Measurements from ENCODE around the gene ATF7.

Gene ATF7

DNA sequence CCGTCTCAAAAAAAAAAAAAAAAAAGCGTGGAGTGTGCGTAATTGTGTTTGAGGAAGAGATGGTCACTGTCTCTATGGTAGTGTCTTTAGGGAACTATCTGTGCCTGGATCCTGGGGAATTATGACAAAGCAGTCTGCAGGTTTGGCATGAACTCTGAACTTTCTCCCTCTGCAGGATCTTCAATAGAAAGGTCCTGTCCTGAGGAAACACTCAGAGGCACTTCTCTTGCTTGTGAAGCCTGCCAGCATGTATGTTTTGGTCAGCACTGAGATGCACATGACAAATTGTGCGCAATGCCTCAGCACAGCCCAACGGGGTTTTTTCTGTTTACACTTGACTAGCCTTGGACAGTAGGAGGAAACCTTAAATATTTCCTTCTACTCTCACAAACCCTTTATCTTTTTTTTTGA, 46.6 kb downstream of the ATF7 start:
- Histone ChIP-seq H3K36me3 (ENCODE audit: control insufficient read depth in 2 of 2, insufficient read depth in 1 of 2, low read length in 2 of 2) (no peaks in the 10 kb centered on the region), H3K9me3 (ENCODE audit: control insufficient read depth, insufficient read depth, low read depth, low read length) (no peaks in the 10 kb centered on the region), H3K4me3 (ENCODE audit: low read depth, low read length) (no peak overlapping the region), H3K4me1 (ENCODE audit: control insufficient read depth, insufficient read depth, low read length) (no peaks in the 10 kb centered on the region), H3K27ac (ENCODE audit: extremely low read depth, low read depth, low read length) (no peak overlapping the region)
- no peak for TF ChIP-seq ZNF677 (tag by site-specific recombination; IDR thresholded peaks at IDR 0.05)
- TF ChIP-seq, protein P1, sequence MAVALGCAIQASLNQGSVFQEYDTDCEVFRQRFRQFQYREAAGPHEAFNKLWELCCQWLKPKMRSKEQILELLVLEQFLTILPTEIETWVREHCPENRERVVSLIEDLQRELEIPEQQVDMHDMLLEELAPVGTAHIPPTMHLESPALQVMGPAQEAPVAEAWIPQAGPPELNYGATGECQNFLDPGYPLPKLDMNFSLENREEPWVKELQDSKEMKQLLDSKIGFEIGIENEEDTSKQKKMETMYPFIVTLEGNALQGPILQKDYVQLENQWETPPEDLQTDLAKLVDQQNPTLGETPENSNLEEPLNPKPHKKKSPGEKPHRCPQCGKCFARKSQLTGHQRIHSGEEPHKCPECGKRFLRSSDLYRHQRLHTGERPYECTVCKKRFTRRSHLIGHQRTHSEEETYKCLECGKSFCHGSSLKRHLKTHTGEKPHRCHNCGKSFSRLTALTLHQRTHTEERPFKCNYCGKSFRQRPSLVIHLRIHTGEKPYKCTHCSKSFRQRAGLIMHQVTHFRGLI (tag by site-specific recombination; IDR thresholded peaks at IDR 0.05) = peak; percentile 70; the same call in 1 of the 2 replicates
- POLR2A ChIA-PET = no interaction called here
- CTCF ChIA-PET = interaction anchor here (0.6 to 0.7 kb wide), 2 partner anchors 19 to 483 kb away, joined by 3 read pairs; no protein-coding TSS in a partner anchor

DNA sequence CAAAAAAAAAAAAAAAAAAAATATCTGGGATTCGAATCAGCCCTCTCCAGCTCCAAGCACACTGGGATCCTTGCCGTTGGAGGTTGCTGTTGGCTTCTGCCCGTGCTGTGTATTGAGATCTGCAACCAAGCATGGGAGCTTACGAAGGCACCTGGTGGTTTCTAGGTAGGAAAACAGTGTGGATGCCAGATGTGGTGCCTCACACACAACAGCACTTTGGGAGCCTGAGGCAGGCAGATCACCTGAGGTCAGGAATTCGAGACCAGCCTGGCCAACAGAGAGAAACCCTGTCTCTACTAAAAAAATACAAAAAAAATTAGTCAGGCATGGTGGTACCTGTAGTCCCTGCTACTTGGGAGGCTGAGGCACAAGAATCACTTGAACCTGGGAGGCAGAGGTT, 47.4 kb downstream of the ATF7 start:
- H3K27ac ChIP-seq (ENCODE audit: extremely low read depth, low read depth, low read length) = no peak overlapping the region
- ChIA-PET CTCF (interaction anchor here (0.7 kb wide), 2 partner anchors 143 to 322 kb away, joined by 3 read pairs; no protein-coding TSS in a partner anchor), POLR2A (no interaction called here)
- no peaks in the 10 kb centered on the region for H3K36me3 ChIP-seq (ENCODE audit: control insufficient read depth in 2 of 2, insufficient read depth in 1 of 2, low read length in 2 of 2)
- TF ChIP-seq KLF1 (tag by site-specific recombination; IDR thresholded peaks at IDR 0.05) = no peak
- TF ChIP-seq PRDM1 (tag by site-specific recombination; IDR thresholded peaks at IDR 0.05) = no peak
- TF ChIP-seq ZBTB1 (tag by site-specific recombination; IDR thresholded peaks at IDR 0.05) = no peak
- TF ChIP-seq ZNF660 (tag by site-specific recombination; IDR thresholded peaks at IDR 0.05) = no peak
- TF ChIP-seq GFI1B (tag by site-specific recombination; IDR thresholded peaks at IDR 0.05) = no peak
- no peak for TF ChIP-seq ZBTB7A (tag by site-specific recombination; IDR thresholded peaks at IDR 0.05; ENCODE audit: low read depth)
- H3K4me1 ChIP-seq (ENCODE audit: control insufficient read depth, insufficient read depth, low read length) = no peaks in the 10 kb centered on the region
- no peak overlapping the region for H3K4me3 ChIP-seq (ENCODE audit: low read depth, low read length)
- H3K9me3 ChIP-seq (ENCODE audit: control insufficient read depth, insufficient read depth, low read depth, low read length) = no peaks in the 10 kb centered on the region

DNA sequence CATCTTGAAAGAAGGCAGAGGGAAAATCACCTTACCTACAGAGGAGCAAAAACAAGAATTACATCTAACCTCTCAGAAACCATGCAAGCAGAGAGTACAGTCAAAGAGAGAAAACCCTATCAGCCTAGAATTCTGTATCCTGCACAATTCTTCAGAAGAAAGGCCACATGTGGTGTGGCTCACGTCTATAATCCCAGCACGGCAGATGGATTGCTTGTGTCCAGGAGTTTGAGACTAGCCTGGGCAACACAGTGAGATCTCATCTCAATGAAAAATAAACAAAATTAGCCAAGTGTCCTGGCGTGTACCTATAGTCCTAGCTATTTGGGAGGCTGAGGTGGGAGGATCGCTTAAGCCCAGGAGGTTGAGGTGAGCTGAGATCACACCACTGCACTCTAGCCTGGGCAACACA, 48.2 kb downstream of the ATF7 start:
- H3K9me3 ChIP-seq (ENCODE audit: control insufficient read depth, insufficient read depth, low read depth, low read length) = no peaks in the 10 kb centered on the region
- H3K4me1 ChIP-seq (ENCODE audit: control insufficient read depth, insufficient read depth, low read length) = no peaks in the 10 kb centered on the region
- TF ChIP-seq ZBTB20 (tag by site-specific recombination; IDR thresholded peaks at IDR 0.05) = no peak
- peak; percentile 61; the same call in 1 of the 2 replicates for TF ChIP-seq ZNF121 (tag by site-specific recombination; IDR thresholded peaks at IDR 0.05)
- TF ChIP-seq, protein P2, sequence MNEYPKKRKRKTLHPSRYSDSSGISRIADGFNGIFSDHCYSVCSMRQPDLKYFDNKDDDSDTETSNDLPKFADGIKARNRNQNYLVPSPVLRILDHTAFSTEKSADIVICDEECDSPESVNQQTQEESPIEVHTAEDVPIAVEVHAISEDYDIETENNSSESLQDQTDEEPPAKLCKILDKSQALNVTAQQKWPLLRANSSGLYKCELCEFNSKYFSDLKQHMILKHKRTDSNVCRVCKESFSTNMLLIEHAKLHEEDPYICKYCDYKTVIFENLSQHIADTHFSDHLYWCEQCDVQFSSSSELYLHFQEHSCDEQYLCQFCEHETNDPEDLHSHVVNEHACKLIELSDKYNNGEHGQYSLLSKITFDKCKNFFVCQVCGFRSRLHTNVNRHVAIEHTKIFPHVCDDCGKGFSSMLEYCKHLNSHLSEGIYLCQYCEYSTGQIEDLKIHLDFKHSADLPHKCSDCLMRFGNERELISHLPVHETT (tag by site-specific recombination; IDR thresholded peaks at IDR 0.05) = no peak
- TF ChIP-seq ZNF560 (tag by site-specific recombination; IDR thresholded peaks at IDR 0.05; ENCODE audit: borderline replicate concordance) = no peak
- TF ChIP-seq, protein P3, sequence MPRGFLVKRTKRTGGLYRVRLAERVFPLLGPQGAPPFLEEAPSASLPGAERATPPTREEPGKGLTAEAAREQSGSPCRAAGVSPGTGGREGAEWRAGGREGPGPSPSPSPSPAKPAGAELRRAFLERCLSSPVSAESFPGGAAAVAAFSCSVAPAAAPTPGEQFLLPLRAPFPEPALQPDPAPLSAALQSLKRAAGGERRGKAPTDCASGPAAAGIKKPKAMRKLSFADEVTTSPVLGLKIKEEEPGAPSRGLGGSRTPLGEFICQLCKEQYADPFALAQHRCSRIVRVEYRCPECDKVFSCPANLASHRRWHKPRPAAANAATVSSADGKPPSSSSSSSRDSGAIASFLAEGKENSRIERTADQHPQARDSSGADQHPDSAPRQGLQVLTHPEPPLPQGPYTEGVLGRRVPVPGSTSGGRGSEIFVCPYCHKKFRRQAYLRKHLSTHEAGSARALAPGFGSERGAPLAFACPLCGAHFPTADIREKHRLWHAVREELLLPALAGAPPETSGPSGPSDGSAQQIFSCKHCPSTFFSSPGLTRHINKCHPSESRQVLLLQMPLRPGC (tag by site-specific recombination; IDR thresholded peaks at IDR 0.05) = no peak
- TF ChIP-seq ZNF629 (tag by site-specific recombination; IDR thresholded peaks at IDR 0.05) = no peak
- TF ChIP-seq KLF8 (tag by site-specific recombination; IDR thresholded peaks at IDR 0.05) = no peak
- TF ChIP-seq, protein P4, sequence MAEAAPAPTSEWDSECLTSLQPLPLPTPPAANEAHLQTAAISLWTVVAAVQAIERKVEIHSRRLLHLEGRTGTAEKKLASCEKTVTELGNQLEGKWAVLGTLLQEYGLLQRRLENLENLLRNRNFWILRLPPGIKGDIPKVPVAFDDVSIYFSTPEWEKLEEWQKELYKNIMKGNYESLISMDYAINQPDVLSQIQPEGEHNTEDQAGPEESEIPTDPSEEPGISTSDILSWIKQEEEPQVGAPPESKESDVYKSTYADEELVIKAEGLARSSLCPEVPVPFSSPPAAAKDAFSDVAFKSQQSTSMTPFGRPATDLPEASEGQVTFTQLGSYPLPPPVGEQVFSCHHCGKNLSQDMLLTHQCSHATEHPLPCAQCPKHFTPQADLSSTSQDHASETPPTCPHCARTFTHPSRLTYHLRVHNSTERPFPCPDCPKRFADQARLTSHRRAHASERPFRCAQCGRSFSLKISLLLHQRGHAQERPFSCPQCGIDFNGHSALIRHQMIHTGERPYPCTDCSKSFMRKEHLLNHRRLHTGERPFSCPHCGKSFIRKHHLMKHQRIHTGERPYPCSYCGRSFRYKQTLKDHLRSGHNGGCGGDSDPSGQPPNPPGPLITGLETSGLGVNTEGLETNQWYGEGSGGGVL (tag by site-specific recombination; IDR thresholded peaks at IDR 0.05) = no peak
- no peak for TF ChIP-seq ZFHX2 (tag by site-specific recombination; conservative IDR thresholded peaks at IDR 0.05)
- no peak for TF ChIP-seq ZNF510 (tag by site-specific recombination; IDR thresholded peaks at IDR 0.05; ENCODE audit: insufficient replicate concordance)
- TF ChIP-seq ZIC2 (tag by site-specific recombination; IDR thresholded peaks at IDR 0.05) = peak; percentile 30; the same call in 1 of the 2 replicates
- no peak overlapping the region for H3K4me3 ChIP-seq (ENCODE audit: low read depth, low read length)
- no peaks in the 10 kb centered on the region for H3K36me3 ChIP-seq (ENCODE audit: control insufficient read depth in 2 of 2, insufficient read depth in 1 of 2, low read length in 2 of 2)
- POLR2A ChIA-PET = no interaction called here
- H3K27ac ChIP-seq (ENCODE audit: extremely low read depth, low read depth, low read length) = no peak overlapping the region
- CTCF ChIA-PET = interaction anchor here (0.5 to 0.9 kb wide), 3 partner anchors 11 to 322 kb away, joined by 3 read pairs; no protein-coding TSS in a partner anchor

All from HEK293 (cell line).